ENCODE data around the gene SEC63.
"Not testable (repeated sequence)": the region's sequence is repeated elsewhere in the genome, so short reads cannot be mapped to it uniquely, and the experiment has no call there.

- TF ChIP-seq PPARA (CRISPR knock-in tag; IDR thresholded peaks at IDR 0.05; ENCODE audit: borderline replicate concordance); CSRNP3 (CRISPR knock-in tag; IDR thresholded peaks at IDR 0.05); ARNTL (CRISPR knock-in tag; IDR thresholded peaks at IDR 0.05; ENCODE audit: borderline replicate concordance, low read depth); ISL1 (CRISPR knock-in tag; IDR thresholded peaks at IDR 0.05); SNAI2 (CRISPR knock-in tag; IDR thresholded peaks at IDR 0.05); ZFP30 (CRISPR knock-in tag; IDR thresholded peaks at IDR 0.05); GLIS3 (CRISPR knock-in tag; IDR thresholded peaks at IDR 0.05); BACH2 (CRISPR knock-in tag; IDR thresholded peaks at IDR 0.05; ENCODE audit: borderline replicate concordance); PATZ1 (CRISPR knock-in tag; IDR thresholded peaks at IDR 0.05; ENCODE audit: borderline replicate concordance); ZC3H10 (CRISPR knock-in tag; IDR thresholded peaks at IDR 0.05); TCF4 (CRISPR knock-in tag; IDR thresholded peaks at IDR 0.05; ENCODE audit: borderline replicate concordance); TOX (CRISPR knock-in tag; IDR thresholded peaks at IDR 0.05; ENCODE audit: borderline replicate concordance); OSR1 (CRISPR knock-in tag; IDR thresholded peaks at IDR 0.05); ZFP3 (CRISPR knock-in tag; IDR thresholded peaks at IDR 0.05): not testable (repeated sequence)
Observed at GRCh38 chr6:107885950-107886349, 72.1 kb downstream of the SEC63 start.

Data from SK-N-SH treated with all-trans-retinoic acid at 6 μM for 48 hours (cell line).